ENCODE measurements around the gene CDH20. TPM values are rescaled to one million over a fixed set of nuclear protein-coding genes. Genes with fewer than 3 reads are reported as not detected.

The CDH20 gene
- polyA plus RNA-seq, 12 donors: 0.60 to 2.4 (median 1.4) TPM; not detected in 2

GRCh38 chr18:61420218-61420885 lies 87.1 kb downstream of the CDH20 start:
- no peak for DNase-seq

GRCh38 chr18:61426492-61427053 lies 93.3 kb downstream of the CDH20 start:
- peak; percentile 15 for DNase-seq

- DNase-seq: no peak
Observed at GRCh38 chr18:61428266-61428665, 95.0 kb downstream of the CDH20 start.

GRCh38 chr18:61432590-61432989 lies 99.4 kb downstream of the CDH20 start:
- no peak for DNase-seq

- DNase-seq: no peak
Observed at GRCh38 chr18:61435064-61435652, 101.9 kb downstream of the CDH20 start.

GRCh38 chr18:61443081-61443725 lies 110.0 kb downstream of the CDH20 start:
- DNase-seq: no peak

GRCh38 chr18:61448316-61448715 lies 115.1 kb downstream of the CDH20 start:
- DNase-seq: no peak

- peak; percentile 70 for DNase-seq
Observed at GRCh38 chr18:61459896-61460648, 126.8 kb downstream of the CDH20 start.

GRCh38 chr18:61464551-61465142 lies 131.4 kb downstream of the CDH20 start:
- DNase-seq: no peak

- no peak for DNase-seq
Observed at GRCh38 chr18:61466736-61467135, 133.5 kb downstream of the CDH20 start.

GRCh38 chr18:61470031-61470674 lies 136.9 kb downstream of the CDH20 start:
- no peak for DNase-seq

- DNase-seq: no peak
Observed at GRCh38 chr18:61471541-61471940, 138.3 kb downstream of the CDH20 start.

- DNase-seq: no peak
Observed at GRCh38 chr18:61471942-61472341, 138.7 kb downstream of the CDH20 start.

- DNase-seq: no peak
Observed at GRCh38 chr18:61474341-61474740, 141.1 kb downstream of the CDH20 start.

GRCh38 chr18:61474918-61475317 lies 141.7 kb downstream of the CDH20 start:
- DNase-seq: no peak

- no peak for DNase-seq
Observed at GRCh38 chr18:61475931-61476330, 142.7 kb downstream of the CDH20 start.

- no peak for DNase-seq
Observed at GRCh38 chr18:61489334-61489733, 156.1 kb downstream of the CDH20 start.

GRCh38 chr18:61496374-61496773 lies 163.1 kb downstream of the CDH20 start:
- DNase-seq: no peak

GRCh38 chr18:61497422-61497821 lies 164.2 kb downstream of the CDH20 start:
- DNase-seq: no peak

- DNase-seq: peak; percentile 76
Observed at GRCh38 chr18:61502472-61502871, 169.2 kb downstream of the CDH20 start.

GRCh38 chr18:61503688-61504087 lies 170.5 kb downstream of the CDH20 start:
- DNase-seq: no peak

Measured in muscle of arm (tissue), 12 donors.